Measurements from ENCODE around the gene CABP5.

- TF ChIP-seq CTCF (IDR thresholded peaks at IDR 0.05) (no peak), POLR2A (IDR thresholded peaks at IDR 0.05) (no peak)
Observed at GRCh38 chr19:48041877-48042580, 1.9 kb downstream of the CABP5 start.

All from heart left ventricle (tissue), 13 donors.